ENCODE data around the gene ARID5B. TPM values are rescaled to one million over a fixed set of nuclear protein-coding genes. Genes with fewer than 3 reads are reported as not detected.

ARID5B gene
- total and polyA plus RNA-seq, 2 of the 4 experiments (the other 2 are of a cell fraction), result 41.0 to 125 TPM

DNA sequence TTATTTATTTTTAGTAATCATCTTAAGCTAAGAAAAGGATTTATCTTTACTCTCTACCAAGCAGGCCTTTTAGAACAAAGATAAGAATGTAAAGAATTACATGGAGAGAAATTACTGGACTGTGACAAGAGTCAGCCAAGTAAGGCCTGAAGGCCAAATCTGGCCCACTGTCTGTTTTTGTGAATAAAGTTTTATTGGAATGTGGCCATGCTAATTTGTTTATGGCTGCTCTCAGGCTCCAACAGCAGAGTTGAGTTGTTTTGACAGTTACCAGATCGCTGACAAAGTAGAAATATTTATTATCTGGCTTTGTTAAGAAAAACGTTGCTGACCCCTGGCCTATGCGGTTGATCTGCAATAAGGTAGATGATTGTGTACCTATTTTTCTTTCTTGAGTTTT, 6.1 kb downstream of the ARID5B start:
- ATAC-seq (ENCODE audit: low read depth) (no peak), DNase-seq (no peak)
- Histone ChIP-seq H2AK9ac (replicated peaks; ENCODE audit: low read depth, low read length, poor library complexity) (no peak overlapping the region), H3K4ac (ENCODE audit: low read depth, low read length) (no peak overlapping the region), H3K4me3 (ENCODE audit: insufficient read depth, low read depth, low read length) (no peak overlapping the region), H3K27ac (ENCODE audit: insufficient read depth, low read length) (no peak overlapping the region), H3K23ac (ENCODE audit: low read depth, low read length) (no peak overlapping the region), H3K14ac (replicated peaks; ENCODE audit: low read depth, low read length) (no peak overlapping the region), H3K9me3 (ENCODE audit: control insufficient read depth, insufficient read depth, low read length) (no peaks in the 10 kb centered on the region), H2AK5ac (ENCODE audit: low read depth, low read length) (no peak overlapping the region), H2BK120ac (ENCODE audit: low read depth, low read length) (no peak overlapping the region), H3K18ac (ENCODE audit: low read depth, low read length) (no peak overlapping the region), H3K4me1 (ENCODE audit: control insufficient read depth, insufficient read depth, low read length) (peaks cover 10% of the 10 kb centered on the region; the same call in 1 of the 2 replicates), H4K5ac (ENCODE audit: low read depth, low read length) (no peak overlapping the region), H2BK5ac (ENCODE audit: low read depth, low read length, poor library complexity, severe bottlenecking) (no peak overlapping the region), H2BK20ac (ENCODE audit: low read depth, low read length) (no peak overlapping the region), H3K27me3 (ENCODE audit: control insufficient read depth, insufficient read depth, low read length) (no peaks in the 10 kb centered on the region), H3K79me1 (ENCODE audit: low read depth in 1 of 2, low read length in 2 of 2) (peaks cover 17 to 62% of the 10 kb centered on the region in 2 experiments), H4K91ac (ENCODE audit: insufficient read depth, low read depth, low read length) (no peak overlapping the region), H2BK15ac (ENCODE audit: low read depth, low read length) (no peak overlapping the region), H3K36me3 (ENCODE audit: control insufficient read depth, insufficient read depth, low read length) (peaks cover 19% of the 10 kb centered on the region), H4K8ac (ENCODE audit: low read depth in 2 of 2, low read length in 2 of 2) (no peak overlapping the region), H2AFZ (replicated peaks; ENCODE audit: low read length, poor library complexity) (no peak overlapping the region), H3K4me2 (ENCODE audit: low read depth, low read length) (no peak overlapping the region), H4K20me1 (ENCODE audit: insufficient read depth, low read length) (peaks cover 49% of the 10 kb centered on the region), H3K56ac (ENCODE audit: extremely low read depth, insufficient read depth, low read length) (no peak overlapping the region), H3K9ac (ENCODE audit: low read depth, low read length) (no peak overlapping the region), H3K9me1 (ENCODE audit: insufficient read depth, low read length) (peaks cover 15% of the 10 kb centered on the region)
- in situ Hi-C loops (cut with MboI; ENCODE audit: low sequenced_read_pairs), result loop anchor here (10.0 kb wide), 1 partner anchor 327 kb away; no protein-coding TSS in a partner anchor
- POLR2A ChIA-PET (ENCODE audit: unreplicated experiment), result interaction anchor here (1.6 kb wide), 1 partner anchor 142 kb away, joined by 7 read pairs; no protein-coding TSS in a partner anchor
- TF ChIP-seq RCOR1 (IDR thresholded peaks at IDR 0.05; ENCODE audit: insufficient replicate concordance, low read length) (no peak), RFX5 (IDR thresholded peaks at IDR 0.05; ENCODE audit: low read depth, low read length) (no peak), USF2 (IDR thresholded peaks at IDR 0.05; ENCODE audit: low read depth, low read length) (no peak), POLR2A (IDR thresholded peaks at IDR 0.05; ENCODE audit: low read depth, low read length) (no peak), RAD21 (IDR thresholded peaks at IDR 0.05; ENCODE audit: low read length) (no peak), BHLHE40 (IDR thresholded peaks at IDR 0.05; ENCODE audit: low read depth, low read length) (no peak), SMC3 (IDR thresholded peaks at IDR 0.05; ENCODE audit: low read depth, low read length) (no peak), CHD1 (IDR thresholded peaks at IDR 0.05; ENCODE audit: low read depth, low read length) (no peak), FOS (IDR thresholded peaks at IDR 0.05; ENCODE audit: low read depth, low read length) (no peak)
- TF ChIP-seq, protein P1, sequence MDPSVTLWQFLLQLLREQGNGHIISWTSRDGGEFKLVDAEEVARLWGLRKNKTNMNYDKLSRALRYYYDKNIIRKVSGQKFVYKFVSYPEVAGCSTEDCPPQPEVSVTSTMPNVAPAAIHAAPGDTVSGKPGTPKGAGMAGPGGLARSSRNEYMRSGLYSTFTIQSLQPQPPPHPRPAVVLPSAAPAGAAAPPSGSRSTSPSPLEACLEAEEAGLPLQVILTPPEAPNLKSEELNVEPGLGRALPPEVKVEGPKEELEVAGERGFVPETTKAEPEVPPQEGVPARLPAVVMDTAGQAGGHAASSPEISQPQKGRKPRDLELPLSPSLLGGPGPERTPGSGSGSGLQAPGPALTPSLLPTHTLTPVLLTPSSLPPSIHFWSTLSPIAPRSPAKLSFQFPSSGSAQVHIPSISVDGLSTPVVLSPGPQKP (IDR thresholded peaks at IDR 0.05; ENCODE audit: borderline replicate concordance, low read depth, low read length), result no peak
- intact Hi-C loops (cut with micrococcal nuclease), result loop anchor here (10.0 kb wide), 2 partner anchors 633 to 943 kb away; no protein-coding TSS in a partner anchor
- dilution Hi-C loops (cut with HindIII; ENCODE audit: low sequenced_read_pairs, unreplicated experiment), result no loop called here
- BruUV-seq (replicated peaks), result no TSS peak
- WGBS, 2 experiments (ENCODE audit: extremely low coverage in 2 of 2, insufficient read length in 1 of 2), result no CpG with 5 or more reads among the region's 3 CpGs
- CTCF ChIA-PET, result no interaction called here
